22Rv1 (cell line): ENCODE measurements around the gene ARHGEF10L.

ENCODE experiments used
- H3K27ac ChIP-seq: fragments of 450-650 bp; 2 replicates; pipeline ENCODE4 v1.5.1; 2017
- ZFX ChIP-seq: fragments of 450-650 bp; IDR thresholded peaks from 2 replicates; pipeline ENCODE4 v1.6.1; 2017; ENCODE audit warnings: antibody characterized with exemption, borderline replicate concordance
- TF ChIP-seq, protein P1 (sequence below): fragments of 450-650 bp; IDR thresholded peaks from 2 replicates; pipeline ENCODE4 v1.5.1; 2017; ENCODE audit warnings: mild to moderate bottlenecking

ARHGEF10L gene

DNA sequence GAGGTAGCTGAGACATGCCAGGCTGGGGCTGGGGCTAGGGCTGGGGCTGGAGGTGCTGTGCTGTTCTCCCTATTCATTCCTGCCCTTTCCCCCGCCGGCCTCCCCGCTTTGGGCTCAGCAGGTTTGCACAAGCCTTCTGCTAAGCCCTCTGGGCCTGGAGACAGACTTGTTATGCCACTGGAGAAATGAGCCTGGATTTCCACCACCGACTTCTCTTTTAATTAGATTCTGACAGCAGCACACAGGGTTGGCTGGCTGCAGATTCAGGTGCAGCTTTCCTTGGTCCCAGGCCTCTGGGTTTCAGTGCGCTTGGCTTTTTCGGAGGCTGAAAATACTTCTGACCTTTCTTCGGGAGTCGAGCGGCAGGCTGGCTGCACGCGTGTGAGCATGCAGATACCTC is 144.1 kb downstream of the ARHGEF10L start:
- TF ChIP-seq, protein P1, sequence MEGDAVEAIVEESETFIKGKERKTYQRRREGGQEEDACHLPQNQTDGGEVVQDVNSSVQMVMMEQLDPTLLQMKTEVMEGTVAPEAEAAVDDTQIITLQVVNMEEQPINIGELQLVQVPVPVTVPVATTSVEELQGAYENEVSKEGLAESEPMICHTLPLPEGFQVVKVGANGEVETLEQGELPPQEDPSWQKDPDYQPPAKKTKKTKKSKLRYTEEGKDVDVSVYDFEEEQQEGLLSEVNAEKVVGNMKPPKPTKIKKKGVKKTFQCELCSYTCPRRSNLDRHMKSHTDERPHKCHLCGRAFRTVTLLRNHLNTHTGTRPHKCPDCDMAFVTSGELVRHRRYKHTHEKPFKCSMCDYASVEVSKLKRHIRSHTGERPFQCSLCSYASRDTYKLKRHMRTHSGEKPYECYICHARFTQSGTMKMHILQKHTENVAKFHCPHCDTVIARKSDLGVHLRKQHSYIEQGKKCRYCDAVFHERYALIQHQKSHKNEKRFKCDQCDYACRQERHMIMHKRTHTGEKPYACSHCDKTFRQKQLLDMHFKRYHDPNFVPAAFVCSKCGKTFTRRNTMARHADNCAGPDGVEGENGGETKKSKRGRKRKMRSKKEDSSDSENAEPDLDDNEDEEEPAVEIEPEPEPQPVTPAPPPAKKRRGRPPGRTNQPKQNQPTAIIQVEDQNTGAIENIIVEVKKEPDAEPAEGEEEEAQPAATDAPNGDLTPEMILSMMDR, result no peak
- TF ChIP-seq ZFX, result no peak
- H3K27ac ChIP-seq, result no peak overlapping the region

DNA sequence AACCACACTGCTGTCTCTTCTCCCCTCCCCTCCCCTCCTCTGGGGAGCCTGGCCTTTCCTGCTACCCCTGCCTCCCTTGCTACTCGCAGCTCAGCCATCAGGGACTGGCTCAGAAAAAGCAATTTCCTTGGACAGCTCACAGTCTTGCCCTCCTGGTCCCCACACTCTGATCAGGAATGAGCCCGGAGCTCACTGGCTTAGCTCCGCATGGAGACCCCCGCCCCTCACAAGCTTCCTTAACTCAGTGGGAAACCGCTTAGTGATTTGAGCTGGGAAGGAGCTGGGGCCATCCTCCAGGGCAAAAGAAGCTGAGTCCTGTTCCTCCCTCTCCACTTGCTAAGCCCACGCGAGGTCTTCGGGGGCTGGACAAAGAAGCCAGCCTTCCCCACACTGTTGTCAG is 145.3 kb downstream of the ARHGEF10L start:
- no peak overlapping the region for H3K27ac ChIP-seq
- TF ChIP-seq, protein P1, result no peak
- no peak for TF ChIP-seq ZFX

DNA sequence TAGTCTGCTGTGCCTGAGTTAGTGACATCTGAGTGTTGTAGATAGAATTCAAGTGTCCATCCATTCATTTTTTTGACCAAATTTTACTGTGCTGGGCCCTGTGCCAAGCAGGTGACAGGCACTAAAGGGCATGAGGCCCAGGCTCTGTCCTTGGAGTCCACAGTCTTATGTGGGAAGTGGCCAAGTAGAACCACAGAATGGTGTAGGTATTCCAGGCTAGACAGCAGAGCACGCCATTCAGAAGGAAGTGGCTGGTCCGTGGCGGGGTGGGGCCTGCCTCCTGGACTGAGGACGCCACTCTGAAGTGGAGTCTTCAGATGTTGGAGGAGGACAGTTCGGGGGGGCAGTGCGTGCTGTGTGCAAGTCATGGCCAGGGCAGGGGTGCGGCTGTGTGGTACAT is 146.8 kb downstream of the ARHGEF10L start:
- no peak overlapping the region for H3K27ac ChIP-seq
- TF ChIP-seq, protein P1, result no peak
- TF ChIP-seq ZFX, result no peak

DNA sequence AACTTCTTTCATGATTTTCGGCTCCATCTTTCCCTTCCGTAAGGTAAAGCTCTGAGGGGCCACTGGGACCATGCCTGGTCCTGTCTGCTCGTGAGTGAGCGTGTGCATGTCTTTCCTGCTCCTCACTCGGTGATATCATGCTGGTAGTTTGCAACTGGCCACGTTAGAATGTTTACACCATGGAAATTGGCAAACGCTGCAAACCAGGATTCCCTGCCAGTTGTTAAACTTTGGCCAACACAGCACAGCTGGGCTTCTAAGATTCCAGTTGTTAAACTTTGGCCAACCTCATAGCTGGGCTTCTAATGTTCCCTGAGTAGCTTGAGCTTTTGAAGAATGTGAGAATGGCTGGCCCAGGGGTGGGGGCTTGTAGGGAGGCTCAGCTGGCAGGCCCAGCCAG is 147.6 kb downstream of the ARHGEF10L start:
- H3K27ac ChIP-seq, result no peak overlapping the region

DNA sequence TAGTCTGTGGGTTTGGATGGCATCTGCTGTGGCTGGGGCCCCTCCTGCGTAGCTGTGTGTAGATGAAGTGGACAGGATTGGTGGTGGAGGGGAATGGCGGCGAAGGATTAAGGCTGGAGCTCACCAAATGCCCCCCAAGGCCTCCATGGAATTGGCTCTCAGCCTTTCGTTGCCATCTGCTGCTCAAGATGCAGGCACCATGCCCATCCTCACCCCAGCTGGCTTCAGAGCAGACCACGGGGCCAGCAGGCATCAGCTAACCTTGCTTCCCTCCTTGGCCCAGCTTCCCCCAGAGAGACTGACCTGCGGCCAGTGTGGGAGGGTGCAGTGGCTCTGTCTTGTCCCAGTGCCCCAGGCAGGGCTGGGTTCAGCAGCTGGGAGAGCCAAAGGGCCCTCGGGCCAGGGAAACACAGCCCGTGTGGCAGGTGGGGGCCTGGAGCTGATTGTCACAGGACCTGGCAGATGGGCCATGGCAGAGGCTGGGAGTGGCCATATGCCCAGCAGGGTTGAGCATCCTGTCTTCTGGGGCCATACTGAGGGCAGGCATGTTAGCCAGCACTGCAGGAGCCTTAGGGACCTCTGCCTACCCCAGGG is 148.8 kb downstream of the ARHGEF10L start:
- TF ChIP-seq ZFX, result no peak
- TF ChIP-seq, protein P1, result no peak
- no peak overlapping the region for H3K27ac ChIP-seq

More for the DNA sequence above, 147.6 kb downstream of the ARHGEF10L start:
- TF ChIP-seq, protein P1, result no peak
- no peak for TF ChIP-seq ZFX

DNA sequence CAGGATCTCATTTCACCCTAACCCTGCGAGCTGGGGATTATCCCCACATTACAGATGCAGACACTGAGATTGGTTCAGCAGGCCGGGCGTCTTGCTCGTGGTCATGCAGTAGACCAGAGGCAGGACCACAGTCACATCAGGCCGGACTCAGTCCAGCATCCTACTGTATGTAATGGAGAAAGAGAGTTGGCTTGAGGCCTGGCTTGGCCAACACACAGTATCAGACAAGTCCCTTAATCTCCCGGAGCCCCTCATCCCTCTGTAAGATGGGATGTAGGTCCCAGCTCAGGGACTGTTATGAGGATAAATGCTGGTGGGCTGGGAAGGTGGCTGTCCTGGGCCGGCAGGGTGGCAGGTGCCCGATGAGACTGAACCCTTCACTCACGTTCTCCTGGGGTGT is 149.5 kb downstream of the ARHGEF10L start:
- no peak overlapping the region for H3K27ac ChIP-seq
- TF ChIP-seq, protein P1, result no peak
- TF ChIP-seq ZFX, result no peak

DNA sequence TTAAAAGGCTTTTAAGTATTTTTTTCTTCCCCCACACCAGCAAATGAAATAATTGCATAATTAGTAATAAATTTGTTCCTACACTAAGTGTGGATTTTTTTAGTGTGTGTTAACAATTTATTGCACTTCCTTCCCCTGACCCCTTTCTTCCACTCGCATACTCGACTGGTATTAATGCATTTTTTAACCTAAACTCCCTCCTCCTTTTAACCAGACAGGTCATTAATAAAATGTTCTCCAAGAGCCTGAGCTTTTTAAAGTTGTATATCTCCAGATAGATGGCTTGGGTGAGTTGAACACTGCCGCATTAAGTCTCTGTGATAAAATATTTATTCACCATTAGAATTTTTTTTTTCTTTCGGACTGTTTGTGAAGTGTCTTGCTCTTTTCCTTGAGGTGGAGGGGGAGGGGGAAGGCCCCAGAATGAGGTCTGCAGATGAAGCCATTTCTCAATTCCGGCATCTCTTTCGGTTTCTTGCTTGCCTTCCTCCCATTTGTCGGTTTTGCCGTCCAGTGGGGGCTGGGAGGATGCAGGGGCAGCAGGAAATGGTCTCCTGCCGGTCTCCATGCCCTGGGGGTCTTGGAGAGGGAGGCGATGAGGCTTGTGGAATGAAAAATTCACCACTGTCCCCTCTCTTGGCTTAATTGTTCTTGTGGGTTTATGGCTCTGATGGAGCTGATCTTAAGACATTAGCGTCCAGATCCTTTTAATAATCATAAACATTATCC is 151.6 kb downstream of the ARHGEF10L start:
- no peak overlapping the region for H3K27ac ChIP-seq
- TF ChIP-seq ZFX, result no peak
- TF ChIP-seq, protein P1, result no peak
